ENCODE results near the gene ABLIM3. TPM values are rescaled to one million over a fixed set of nuclear protein-coding genes. Genes with fewer than 3 reads are reported as not detected.

ABLIM3 gene
- total RNA-seq, 1 experiment from 2014 or later, result 14.3 TPM

- POLR2A ChIA-PET, result no interaction called here
- no TSS peak for BruUV-seq (replicated peaks)
- intact Hi-C loops (cut with micrococcal nuclease), result no loop called here
Observed at GRCh38 chr5:149288436-149288835, 147.1 kb downstream of the ABLIM3 start.

More at GRCh38 chr5:149288436-149288835, 147.1 kb downstream of the ABLIM3 start:
- H3K4me3 ChIP-seq (replicated peaks in 1 of 2; ENCODE audit: low read depth in 1 of 2, low read length in 2 of 2), result no peak overlapping the region
- no peaks in the 10 kb centered on the region for H3K79me2 ChIP-seq (ENCODE audit: insufficient read depth, low read length)
- CTCF ChIA-PET, result no interaction called here
- no peaks in the 10 kb centered on the region for H3K9me2 ChIP-seq (ENCODE audit: insufficient read depth)
- H3K4me2 ChIP-seq (ENCODE audit: low read length), result no peak overlapping the region
- no peaks in the 10 kb centered on the region for H3K27me3 ChIP-seq (ENCODE audit: insufficient read depth, low read length)
- no peaks in the 10 kb centered on the region for H4K20me1 ChIP-seq (ENCODE audit: insufficient read depth)
- H3K27ac ChIP-seq (ENCODE audit: low read depth, low read length), result no peak overlapping the region
- ATAC-seq (no peak), DNase-seq (ENCODE audit: low read depth, low spot score) (no peak)
- no peak overlapping the region for H3K9ac ChIP-seq (ENCODE audit: low read length)
- no peaks in the 10 kb centered on the region for H3K4me1 ChIP-seq (ENCODE audit: control insufficient read depth in 1 of 2, insufficient read depth in 2 of 2, low read length in 2 of 2)
- H2AFZ ChIP-seq (ENCODE audit: low read depth, low read length, poor library complexity, severe bottlenecking), result no peak overlapping the region
- TF ChIP-seq MAX (IDR thresholded peaks at IDR 0.05), result no peak
- no peak for TF ChIP-seq POLR2AphosphoS5 (IDR thresholded peaks at IDR 0.05; ENCODE audit: low read depth, low read length)
- no peak for TF ChIP-seq ZNF274 (IDR thresholded peaks at IDR 0.05; ENCODE audit: low read depth, low read length)
- TF ChIP-seq ELF1 (IDR thresholded peaks at IDR 0.05; ENCODE audit: borderline replicate concordance, low read depth), result no peak
- TF ChIP-seq SRF (IDR thresholded peaks at IDR 0.05; ENCODE audit: low read depth), result no peak
- no peak for TF ChIP-seq REST (IDR thresholded peaks at IDR 0.05; ENCODE audit: low read depth)
- no peak for TF ChIP-seq ZFX (IDR thresholded peaks at IDR 0.05)
- no peaks in the 10 kb centered on the region for H3K9me3 ChIP-seq (ENCODE audit: control insufficient read depth in 1 of 2, insufficient read depth in 1 of 2, low read depth in 1 of 2, low read length in 2 of 2)
- no peaks in the 10 kb centered on the region for H3K36me3 ChIP-seq (ENCODE audit: control insufficient read depth in 1 of 2, insufficient read depth in 2 of 2, low read length in 2 of 2)
- RAD21 ChIA-PET (ENCODE audit: low non-redundant PET in 1 of 2, low total read pairs in 2 of 2, uncharacterized antibody in 2 of 2, unreplicated experiment in 2 of 2), result no interaction called here

Data from HCT116 (cell line).